ENCODE measurements around the gene PTPN14.

DNA sequence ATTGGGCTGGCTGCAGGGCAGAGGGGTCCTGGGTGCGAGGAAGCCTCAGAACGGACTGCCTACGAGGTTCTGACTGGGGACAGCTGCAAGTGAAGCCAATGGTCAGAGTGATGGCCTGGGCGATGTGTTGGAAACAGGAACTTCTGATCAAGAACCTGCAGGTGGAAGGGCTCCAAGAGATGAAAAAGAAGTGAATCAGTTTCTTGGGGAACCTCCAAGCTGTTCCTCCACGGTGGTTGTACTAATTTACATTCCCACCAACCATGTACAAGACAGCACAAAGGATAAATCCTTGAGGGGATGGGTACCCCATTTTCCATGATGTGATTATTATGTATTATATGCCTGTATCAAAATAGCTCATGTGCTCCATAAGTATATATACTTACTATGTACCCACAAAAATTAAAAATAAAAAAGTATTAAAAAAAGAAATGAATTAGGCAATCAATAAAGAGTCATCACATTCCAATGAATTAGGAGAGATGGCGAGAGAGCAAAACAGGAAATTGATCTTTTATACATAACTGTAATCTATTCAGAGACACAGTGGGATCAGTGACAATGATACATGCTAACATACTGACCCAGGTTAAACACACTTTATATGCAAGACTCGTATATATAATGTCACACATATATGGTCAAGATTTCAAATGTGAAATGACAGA, 58.1 kb downstream of the PTPN14 start:
- TF ChIP-seq, protein P1, sequence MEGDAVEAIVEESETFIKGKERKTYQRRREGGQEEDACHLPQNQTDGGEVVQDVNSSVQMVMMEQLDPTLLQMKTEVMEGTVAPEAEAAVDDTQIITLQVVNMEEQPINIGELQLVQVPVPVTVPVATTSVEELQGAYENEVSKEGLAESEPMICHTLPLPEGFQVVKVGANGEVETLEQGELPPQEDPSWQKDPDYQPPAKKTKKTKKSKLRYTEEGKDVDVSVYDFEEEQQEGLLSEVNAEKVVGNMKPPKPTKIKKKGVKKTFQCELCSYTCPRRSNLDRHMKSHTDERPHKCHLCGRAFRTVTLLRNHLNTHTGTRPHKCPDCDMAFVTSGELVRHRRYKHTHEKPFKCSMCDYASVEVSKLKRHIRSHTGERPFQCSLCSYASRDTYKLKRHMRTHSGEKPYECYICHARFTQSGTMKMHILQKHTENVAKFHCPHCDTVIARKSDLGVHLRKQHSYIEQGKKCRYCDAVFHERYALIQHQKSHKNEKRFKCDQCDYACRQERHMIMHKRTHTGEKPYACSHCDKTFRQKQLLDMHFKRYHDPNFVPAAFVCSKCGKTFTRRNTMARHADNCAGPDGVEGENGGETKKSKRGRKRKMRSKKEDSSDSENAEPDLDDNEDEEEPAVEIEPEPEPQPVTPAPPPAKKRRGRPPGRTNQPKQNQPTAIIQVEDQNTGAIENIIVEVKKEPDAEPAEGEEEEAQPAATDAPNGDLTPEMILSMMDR (IDR thresholded peaks at IDR 0.05) = no peak
- TF ChIP-seq POLR2A (IDR thresholded peaks at IDR 0.05) = no peak
